Thyroid gland (tissue), 4 donors: ENCODE results near the gene ATAD2B. TPM values are rescaled to one million over a fixed set of nuclear protein-coding genes. Genes with fewer than 3 reads are reported as not detected.

Source experiments
- DNase-seq, 2 donors: peaks; one replicate each; pipeline ENCODE4 v3.0.0-alpha.2; 2019
- H3K27ac ChIP-seq, 3 donors: fragments of 200-600 bp; sonication (generic); 1 replicate in 2 of 3; 2 replicates in 1 of 3; pipeline ENCODE4 v1.5.1; 2016 to 2019; ENCODE audit warnings: mild to moderate bottlenecking in 1 of 3, moderate library complexity in 1 of 3
- H3K27me3 ChIP-seq: fragments of 200-600 bp; sonication (generic); one replicate; pipeline ENCODE4 v1.5.1; 2019
- H3K36me3 ChIP-seq, 2 donors: fragments of 200-600 bp; sonication (generic); one replicate each; pipeline ENCODE4 v1.5.1; 2016 to 2019
- H3K4me1 ChIP-seq, 2 donors: fragments of 200-600 bp; sonication (generic); one replicate each; pipeline ENCODE4 v1.5.1; 2017 to 2019
- H3K4me3 ChIP-seq, 3 donors: fragments of 200-600 bp; sonication (generic); replicated peaks in 1 of 3; 1 replicate in 2 of 3; 2 replicates in 1 of 3; pipeline ENCODE4 v1.5.1; 2016; ENCODE audit warnings: mild to moderate bottlenecking in 1 of 3
- H3K9me3 ChIP-seq: fragments of 200-600 bp; sonication (generic); one replicate; pipeline ENCODE4 v1.5.1; 2017
- POLR2A ChIP-seq, 2 donors: fragments of 450-650 bp; IDR thresholded peaks; one replicate each; pipeline ENCODE4 v1.6.1; 2017; ENCODE audit warnings: antibody characterized with exemption in 2 of 2, mild to moderate bottlenecking in 2 of 2, moderate library complexity in 1 of 2
- WGBS, 2 donors: methylation state at CpG; one replicate each; pipeline ENCODE4 v1.1.5; 2017; 5-methylcytosine and 5-hydroxymethylcytosine counted together
- intact Hi-C: fragments of 100-400 bp; cut with DNase I; formaldehyde crosslinking; loops from one replicate; pipeline ENCODE4 v1.15.1; 2023
- total RNA-seq, 4 donors: library from RNA; depleted of rRNA; stranded (reverse); fragments of >200 nt; gene quantifications; one replicate each; pipeline ENCODE4 v1.2.3, GENCODE V29; 2016
- TF ChIP-seq, protein P1 (sequence below), 6 experiments: fragments of 200-600 bp in 3 of 6; fragments of 450-650 bp in 3 of 6; sonication (generic) in 3 of 6; IDR thresholded peaks; one replicate each; pipeline ENCODE4 v1.5.1; 2016 to 2019; ENCODE audit warnings: antibody characterized with exemption in 6 of 6, mild to moderate bottlenecking in 2 of 6, inconsistent platforms in 1 of 6, moderate library complexity in 1 of 6

The ATAD2B gene
- total RNA-seq, 4 donors from 2014 or later, result 32.8 to 49.3 (median 37.3) TPM

GRCh38 chr2:23859234-23859633 is 67.7 kb downstream of the ATAD2B start:
- TF ChIP-seq POLR2A (IDR thresholded peaks at IDR 0.05), result no peak
- TF ChIP-seq, protein P1, sequence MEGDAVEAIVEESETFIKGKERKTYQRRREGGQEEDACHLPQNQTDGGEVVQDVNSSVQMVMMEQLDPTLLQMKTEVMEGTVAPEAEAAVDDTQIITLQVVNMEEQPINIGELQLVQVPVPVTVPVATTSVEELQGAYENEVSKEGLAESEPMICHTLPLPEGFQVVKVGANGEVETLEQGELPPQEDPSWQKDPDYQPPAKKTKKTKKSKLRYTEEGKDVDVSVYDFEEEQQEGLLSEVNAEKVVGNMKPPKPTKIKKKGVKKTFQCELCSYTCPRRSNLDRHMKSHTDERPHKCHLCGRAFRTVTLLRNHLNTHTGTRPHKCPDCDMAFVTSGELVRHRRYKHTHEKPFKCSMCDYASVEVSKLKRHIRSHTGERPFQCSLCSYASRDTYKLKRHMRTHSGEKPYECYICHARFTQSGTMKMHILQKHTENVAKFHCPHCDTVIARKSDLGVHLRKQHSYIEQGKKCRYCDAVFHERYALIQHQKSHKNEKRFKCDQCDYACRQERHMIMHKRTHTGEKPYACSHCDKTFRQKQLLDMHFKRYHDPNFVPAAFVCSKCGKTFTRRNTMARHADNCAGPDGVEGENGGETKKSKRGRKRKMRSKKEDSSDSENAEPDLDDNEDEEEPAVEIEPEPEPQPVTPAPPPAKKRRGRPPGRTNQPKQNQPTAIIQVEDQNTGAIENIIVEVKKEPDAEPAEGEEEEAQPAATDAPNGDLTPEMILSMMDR (IDR thresholded peaks at IDR 0.05), result no peak
- no peak overlapping the region for H3K4me3 ChIP-seq
- H3K36me3 ChIP-seq, result peaks cover 5 to 9% of the 10 kb centered on the region in 2 donors
- H3K27ac ChIP-seq, result no peak overlapping the region
- intact Hi-C loops, result no loop called here
- no peaks in the 10 kb centered on the region for H3K4me1 ChIP-seq
- H3K9me3 ChIP-seq, result no peaks in the 10 kb centered on the region
- 55 to 58% methylated on average over 2 of the region's 2 CpGs for WGBS, 2 donors
- DNase-seq, result no peak
- no peaks in the 10 kb centered on the region for H3K27me3 ChIP-seq

- 81 to 89% methylated on average over 4 of the region's 4 CpGs for WGBS, 2 donors
- Histone ChIP-seq H3K27ac (no peak overlapping the region), H3K4me3 (no peak overlapping the region), H3K27me3 (no peaks in the 10 kb centered on the region), H3K36me3 (peaks cover 0 to 5% of the 10 kb centered on the region in 2 donors), H3K4me1 (no peaks in the 10 kb centered on the region), H3K9me3 (no peaks in the 10 kb centered on the region)
- no peak for DNase-seq
- intact Hi-C loops, result no loop called here
- TF ChIP-seq, protein P1 (IDR thresholded peaks at IDR 0.05), result no peak
- no peak for TF ChIP-seq POLR2A (IDR thresholded peaks at IDR 0.05)
These were observed 76.2 kb downstream of the ATAD2B start for GRCh38 chr2:23850564-23851256.

GRCh38 chr2:23844905-23845304 is 82.0 kb downstream of the ATAD2B start:
- Histone ChIP-seq H3K4me3 (no peak overlapping the region), H3K9me3 (no peaks in the 10 kb centered on the region), H3K27ac (no peak overlapping the region), H3K27me3 (no peaks in the 10 kb centered on the region), H3K4me1 (no peaks in the 10 kb centered on the region), H3K36me3 (no peaks in the 10 kb centered on the region)
- intact Hi-C loops, result no loop called here
- WGBS, 2 donors, result 96 to 97% methylated on average over 4 of the region's 4 CpGs
- no peak for TF ChIP-seq POLR2A (IDR thresholded peaks at IDR 0.05)
- TF ChIP-seq, protein P1 (IDR thresholded peaks at IDR 0.05), result no peak
- DNase-seq, result no peak

DNA sequence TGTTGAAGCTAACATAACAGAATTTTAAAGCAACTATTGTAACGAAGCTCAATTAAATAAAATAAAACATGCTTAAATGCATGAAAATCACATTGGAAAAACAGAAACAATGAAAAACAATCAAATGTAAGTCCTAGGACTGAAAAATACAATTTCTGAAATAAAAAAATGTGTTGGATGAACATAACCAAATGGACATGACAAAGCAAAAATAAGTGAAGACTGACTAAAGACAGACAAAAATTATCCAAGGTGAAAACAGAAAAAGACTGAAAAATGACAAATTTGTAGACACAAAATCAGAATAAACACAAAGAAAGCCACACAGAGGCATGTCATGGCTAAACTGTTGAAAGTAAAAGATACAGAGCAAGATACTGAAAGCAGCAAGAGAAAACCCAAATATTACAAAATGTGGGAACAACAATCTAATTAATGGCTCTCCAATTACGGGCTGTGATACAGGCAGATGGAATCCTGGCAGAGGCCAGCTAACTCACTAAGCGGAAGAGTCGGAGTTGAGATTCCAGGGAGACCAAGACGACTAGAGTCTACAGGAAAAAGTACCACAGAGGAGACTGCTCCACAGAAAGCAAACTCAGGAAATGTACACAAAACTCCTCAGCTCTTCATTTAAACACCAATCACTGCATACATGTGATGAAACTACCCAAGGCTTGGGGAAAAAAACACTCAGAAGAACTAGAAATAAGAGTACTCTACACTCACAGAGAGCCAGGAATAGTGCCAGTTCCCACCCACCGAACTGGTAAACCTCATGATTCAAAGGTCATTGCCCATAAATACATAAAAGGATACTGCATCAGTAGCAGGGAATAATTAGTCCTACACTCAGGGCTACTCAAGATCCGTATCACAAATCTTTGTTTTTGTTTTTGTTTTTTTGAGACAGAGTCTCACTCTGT is 83.6 kb downstream of the ATAD2B start:
- intact Hi-C loops, result no loop called here
- Histone ChIP-seq H3K36me3 (no peaks in the 10 kb centered on the region), H3K4me1 (no peaks in the 10 kb centered on the region), H3K27ac (no peak overlapping the region), H3K9me3 (no peaks in the 10 kb centered on the region), H3K27me3 (no peaks in the 10 kb centered on the region), H3K4me3 (no peak overlapping the region)
- TF ChIP-seq POLR2A (IDR thresholded peaks at IDR 0.05), result no peak
- TF ChIP-seq, protein P1 (IDR thresholded peaks at IDR 0.05), result no peak
- DNase-seq, result no peak
- WGBS, 2 donors, result 88 to 92% methylated on average over 7 of the region's 7 CpGs
